NCI-H2196 treated with DMSO at 0.1 percent for 48 hours (cell line): Measurements from ENCODE around the gene TIMP4.

ENCODE experiments used
- DNase-seq: peaks from one replicate; lab custom pipeline; 2025; ENCODE audit not compliant: unreplicated experiment; lab: John Stamatoyannopoulos, UW

TIMP4 gene

DNA sequence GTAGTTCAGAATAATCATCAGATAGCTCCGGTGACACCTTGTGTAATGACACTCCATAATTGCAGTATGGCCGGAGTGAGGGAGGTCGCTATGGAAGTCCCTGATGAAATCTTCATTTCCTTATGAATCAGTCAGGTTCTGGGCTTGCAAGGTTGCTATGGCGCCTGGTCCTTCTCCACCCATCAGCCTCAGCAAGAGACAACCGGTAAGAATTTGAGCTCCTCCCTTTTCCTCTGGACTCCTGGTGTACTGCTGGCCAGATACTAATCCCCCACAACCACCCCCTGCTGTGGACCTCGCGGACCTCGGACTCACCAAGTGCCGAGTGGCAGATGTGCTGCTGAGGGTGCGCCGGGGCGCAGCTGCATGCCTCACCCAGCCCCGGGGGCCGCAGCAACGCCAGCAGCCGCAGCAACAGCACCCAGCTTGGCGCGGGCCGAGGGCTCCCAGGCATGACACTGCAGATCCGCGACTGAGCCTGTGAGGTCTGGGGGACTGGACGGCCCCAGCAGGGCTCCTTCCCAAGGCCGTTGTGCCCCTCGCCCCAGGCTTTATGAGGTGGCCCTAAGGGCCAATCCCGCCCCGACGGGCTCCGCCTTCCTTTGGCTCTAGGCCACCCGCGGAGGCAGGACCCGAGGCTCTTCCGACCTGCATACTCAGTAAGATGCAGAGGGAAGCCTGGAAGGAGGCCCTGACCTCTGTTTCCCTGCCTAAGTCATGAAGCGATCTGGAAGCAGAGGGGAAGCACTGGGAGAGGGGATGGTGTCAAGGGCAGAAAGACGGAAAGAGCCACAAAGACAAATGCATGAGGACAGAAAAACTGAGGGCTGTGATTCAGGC, at the start of gene TIMP4:
Gene TIMP4, minus strand, starts transcription at position 526 of the 840 bp plus-strand sequence. Its CDS starts 72 bp downstream, at position 454.
- no peak for DNase-seq

DNA sequence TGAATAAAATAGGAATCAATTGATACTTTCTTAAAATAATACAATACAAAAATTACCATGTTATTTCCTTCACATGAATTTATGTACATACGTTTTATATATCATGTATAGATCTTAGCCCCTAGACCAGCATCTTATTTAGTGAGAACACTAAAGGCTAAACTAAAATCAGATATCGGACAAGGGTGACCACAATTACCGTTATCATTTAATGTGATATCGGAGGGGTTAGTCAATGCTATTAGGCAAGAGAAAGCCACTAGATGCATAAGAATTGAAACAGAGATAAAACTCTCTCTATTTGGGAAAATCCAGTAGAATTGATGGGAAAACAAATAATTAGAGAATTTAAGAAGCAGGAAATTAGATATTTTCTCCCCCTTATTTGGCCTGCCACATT, 46.5 kb upstream of the TIMP4 start:
- no peak for DNase-seq

- DNase-seq = no peak
Measured at GRCh38 chr3:12201813-12202212, 43.1 kb upstream of the TIMP4 start.

GRCh38 chr3:12198301-12198700, 39.6 kb upstream of the TIMP4 start:
- no peak for DNase-seq

DNA sequence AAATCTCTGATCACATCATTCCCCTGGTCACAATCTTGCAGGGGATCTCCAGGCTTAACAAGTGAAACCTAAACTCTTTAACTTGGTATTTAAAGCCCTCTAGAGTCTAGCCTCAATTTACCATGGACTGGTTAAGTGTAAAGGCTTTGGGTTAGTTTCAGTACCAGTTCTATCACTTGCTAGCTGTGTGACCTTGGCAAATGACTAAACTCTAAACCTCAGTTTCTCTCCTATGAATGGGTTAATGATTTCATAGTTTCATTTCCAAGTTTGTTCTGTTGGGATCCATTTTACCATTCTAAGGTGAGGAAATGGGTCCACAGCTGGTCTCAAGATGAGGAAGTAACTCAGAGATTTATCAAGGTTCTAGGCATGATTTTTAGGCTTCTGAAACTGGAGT, 38.8 kb upstream of the TIMP4 start:
- no peak for DNase-seq

DNA sequence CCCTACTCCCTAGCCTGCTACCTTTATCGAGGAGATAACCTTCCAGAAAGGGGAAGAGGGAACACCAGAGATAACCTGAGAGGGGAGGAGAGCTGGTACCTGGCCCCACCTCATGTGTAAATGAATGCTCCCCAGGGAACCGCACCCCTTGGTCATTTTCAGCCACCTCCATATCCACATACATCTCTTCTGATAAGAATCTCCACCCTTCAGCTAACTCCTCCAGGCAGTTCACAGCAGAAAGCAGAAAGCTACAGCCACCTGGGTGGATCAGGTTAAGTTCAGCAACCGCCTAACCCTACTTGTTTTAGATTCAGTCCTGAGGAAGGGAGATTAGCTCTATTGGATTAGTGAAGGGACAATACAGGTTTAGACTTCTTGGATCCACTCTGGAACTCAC, 38.0 kb upstream of the TIMP4 start:
- DNase-seq = no peak

DNA sequence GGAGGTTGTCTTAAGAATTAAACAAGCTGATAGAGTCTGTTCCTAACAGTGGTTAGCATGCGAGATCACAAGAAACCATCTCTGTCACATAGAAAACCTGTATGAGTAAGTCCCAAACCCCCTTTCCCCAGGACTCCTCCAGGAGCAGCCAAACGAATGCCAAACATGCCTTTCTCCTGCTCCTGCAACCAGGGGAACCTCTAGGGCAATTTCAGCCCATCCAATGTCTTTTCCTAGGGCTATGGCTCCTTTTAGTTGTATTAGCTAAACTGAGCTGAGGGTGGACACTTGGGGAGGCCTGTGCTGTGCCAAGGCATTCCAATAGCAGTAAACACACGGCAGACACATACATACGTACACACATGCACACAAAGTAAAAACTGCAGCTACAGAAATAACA, 36.5 kb upstream of the TIMP4 start:
- no peak for DNase-seq

GRCh38 chr3:12194669-12195161, 36.0 kb upstream of the TIMP4 start:
- no peak for DNase-seq

GRCh38 chr3:12194209-12194608, 35.5 kb upstream of the TIMP4 start:
- DNase-seq = no peak

- DNase-seq = no peak
Measured at GRCh38 chr3:12193485-12194165, 34.9 kb upstream of the TIMP4 start.

GRCh38 chr3:12192655-12193484, 34.2 kb upstream of the TIMP4 start:
- DNase-seq = no peak

DNA sequence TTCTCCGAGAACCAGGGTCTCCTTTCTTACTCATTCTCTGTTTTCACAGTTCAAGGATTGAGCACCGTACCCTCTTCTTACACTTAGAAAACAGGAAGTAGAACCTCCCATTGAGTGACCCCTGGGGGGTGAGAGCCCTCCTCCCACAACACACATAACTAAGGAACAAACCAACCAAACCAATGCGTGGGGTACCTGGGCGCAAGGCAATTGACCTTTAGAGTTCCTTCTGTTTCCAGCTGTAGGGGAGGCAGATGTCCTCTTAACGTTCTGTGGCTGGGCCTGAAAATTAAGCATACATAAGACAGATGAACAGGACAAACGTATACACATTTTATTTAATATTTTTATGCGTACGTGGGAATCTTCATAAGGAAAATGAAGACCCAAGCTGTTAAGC, 33.5 kb upstream of the TIMP4 start:
- DNase-seq = no peak

DNA sequence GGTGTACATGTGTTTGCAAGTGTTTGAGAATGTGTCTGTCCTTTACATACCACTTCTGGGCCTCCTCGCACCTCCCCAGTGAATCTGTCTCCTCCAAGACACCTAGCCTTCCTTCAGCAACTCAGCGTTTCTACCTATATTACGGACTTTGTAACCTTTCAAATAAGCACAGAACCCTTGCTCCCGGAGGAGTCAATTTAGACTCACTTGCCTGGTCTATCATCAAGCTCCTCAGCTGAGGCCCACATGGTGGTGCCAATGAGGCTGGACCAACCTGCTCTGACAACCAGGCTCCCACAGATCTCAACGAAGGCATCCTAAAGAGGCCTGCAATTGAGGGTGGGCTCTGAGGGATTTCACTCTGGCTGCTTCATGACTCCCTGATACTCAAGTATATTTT, 32.8 kb upstream of the TIMP4 start:
- DNase-seq = no peak

- no peak for DNase-seq
Measured at GRCh38 chr3:12190832-12191231, 32.1 kb upstream of the TIMP4 start.

DNA sequence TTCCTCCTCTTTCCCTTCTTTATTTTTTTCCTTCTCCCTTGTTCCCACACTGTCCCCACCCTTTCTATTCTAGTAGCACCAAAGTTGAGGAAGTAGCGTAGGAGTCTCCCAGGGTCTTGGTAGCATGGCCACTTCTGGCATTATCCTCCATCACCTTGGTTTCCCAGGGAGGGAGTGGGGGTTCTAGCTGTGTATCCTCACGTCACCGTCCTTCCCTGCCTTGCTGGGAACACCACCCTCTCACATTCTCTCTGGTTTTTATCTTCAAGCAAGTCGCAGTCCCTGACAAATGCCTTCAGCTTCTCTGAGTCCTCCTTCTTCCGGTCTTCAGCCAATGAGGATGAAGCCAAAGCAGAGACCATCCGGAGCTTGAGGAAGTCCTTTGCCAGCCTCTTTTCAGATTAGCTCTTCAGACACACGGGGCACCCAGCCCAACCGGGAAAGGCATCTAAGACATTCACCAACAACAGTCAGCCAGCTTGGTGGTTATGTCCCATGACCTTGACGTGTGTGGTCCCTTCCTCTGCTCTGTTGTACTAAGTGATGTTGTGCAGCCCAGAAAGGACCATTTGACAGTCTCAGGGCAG, 31.6 kb upstream of the TIMP4 start:
- no peak for DNase-seq

GRCh38 chr3:12188681-12189287, 30.1 kb upstream of the TIMP4 start:
- DNase-seq = no peak

- DNase-seq = no peak
Measured at GRCh38 chr3:12188328-12188648, 29.6 kb upstream of the TIMP4 start.

DNA sequence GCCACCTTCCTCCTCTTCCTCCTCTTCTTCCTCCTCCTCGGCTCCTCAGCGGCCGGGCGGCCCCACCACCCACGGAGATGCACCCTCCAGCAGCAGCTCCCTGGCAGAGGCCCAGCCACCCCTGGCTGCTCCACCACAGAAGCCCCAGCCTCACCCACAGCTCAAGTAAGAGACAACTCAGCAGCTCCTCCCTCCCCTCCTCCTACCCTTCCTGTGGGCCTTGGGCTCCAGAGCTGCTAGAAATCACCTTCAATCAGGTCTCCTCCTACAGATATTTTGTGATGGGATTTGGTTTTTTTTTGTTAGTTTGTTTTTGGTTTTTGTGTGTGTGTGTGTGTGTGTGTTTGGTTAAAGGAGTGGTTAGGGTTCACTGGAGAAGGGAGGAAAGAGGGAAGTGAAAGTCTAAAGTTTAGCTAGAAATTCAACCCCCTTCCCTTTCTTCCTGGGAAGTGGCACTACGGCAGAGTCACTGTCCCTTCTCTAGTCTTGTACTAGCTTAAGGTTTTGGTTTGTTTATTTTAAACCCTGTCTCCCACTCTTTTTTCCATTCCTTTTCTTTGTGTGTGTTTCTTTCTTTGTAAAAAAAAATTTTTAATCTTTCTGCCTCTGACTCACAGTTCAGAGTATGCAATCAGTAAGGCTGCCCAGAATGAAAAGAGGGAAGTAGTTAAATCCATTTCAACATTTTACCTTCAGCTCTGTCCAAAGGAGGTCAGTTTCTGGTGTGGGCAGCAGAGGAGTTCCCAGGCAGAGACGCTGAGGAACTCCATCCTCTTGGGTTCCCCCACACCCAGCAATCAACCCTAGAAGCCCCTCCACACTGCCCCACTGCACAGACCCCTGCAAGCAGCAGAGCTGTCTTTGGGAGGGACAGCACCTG, 29.0 kb upstream of the TIMP4 start:
- DNase-seq = no peak

DNA sequence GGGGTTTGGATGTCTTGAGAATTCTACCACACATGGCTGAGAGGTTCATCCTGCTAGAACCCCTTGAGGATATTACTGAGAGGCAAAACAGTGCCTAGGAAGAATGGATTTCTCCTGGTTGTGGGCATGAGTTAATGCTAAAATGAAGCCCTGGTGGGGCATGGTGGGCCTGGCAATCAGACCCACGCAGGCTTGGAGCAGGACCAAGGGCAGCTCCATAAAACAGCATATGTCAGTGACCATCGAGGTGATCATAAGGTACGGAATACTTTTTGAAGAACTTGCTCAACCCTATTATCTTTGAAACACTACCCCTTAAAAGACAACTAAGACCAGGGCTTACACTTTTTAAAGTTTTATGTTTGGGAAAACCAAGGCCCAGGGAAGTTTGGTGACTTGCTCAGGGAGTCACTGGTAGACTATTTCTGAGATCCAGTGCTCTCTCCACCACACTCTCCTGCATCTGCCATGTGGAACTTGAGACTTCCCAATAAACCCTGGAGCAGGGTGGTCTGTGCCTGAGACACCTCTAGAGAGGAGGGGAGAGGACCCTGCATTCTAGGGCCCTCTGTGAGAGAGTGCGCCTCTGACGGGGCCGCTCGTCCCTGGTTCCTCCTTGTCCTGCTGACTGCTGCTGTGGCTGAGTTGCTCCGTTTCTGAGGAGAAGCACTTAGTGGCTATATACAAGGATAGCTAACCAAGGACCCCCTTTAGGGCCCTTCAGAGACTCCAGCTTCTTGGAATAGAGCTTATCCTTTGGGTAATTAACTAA, 28.0 kb upstream of the TIMP4 start:
- no peak for DNase-seq
